GM23248 (cell line): Measurements from ENCODE around the gene THOC5. TPM values are rescaled to one million over a fixed set of nuclear protein-coding genes. Genes with fewer than 3 reads are reported as not detected.

Source experiments
- DNase-seq: peaks from one replicate; pipeline ENCODE4 v3.0.0-alpha.2; 2015
- H2AFZ ChIP-seq: fragments of 200-600 bp; sonication (generic); 2 replicates; pipeline ENCODE4 v1.6.1; 2016; ENCODE audit warnings: antibody characterized with exemption
- H3F3A ChIP-seq: fragments of 200-600 bp; sonication (generic); 2 replicates; pipeline ENCODE4 v1.6.1; 2016; ENCODE audit warnings: mild to moderate bottlenecking, antibody characterized with exemption, mixed run types; ENCODE audit not compliant: insufficient read depth
- H3K27ac ChIP-seq: fragments of 200-600 bp; sonication (generic); 2 replicates; pipeline ENCODE4 v1.5.1; 2016; ENCODE audit warnings: mild to moderate bottlenecking
- H3K27me3 ChIP-seq: fragments of 200-600 bp; sonication (generic); replicated peaks from 2 replicates; pipeline ENCODE4 v1.6.1; 2016; ENCODE audit warnings: mild to moderate bottlenecking; ENCODE audit not compliant: insufficient read depth
- H3K36me3 ChIP-seq: fragments of 200-600 bp; sonication (generic); 2 replicates; pipeline ENCODE4 v1.6.1; 2016; ENCODE audit warnings: low read depth, mild to moderate bottlenecking
- H3K4me1 ChIP-seq: fragments of 200-600 bp; sonication (generic); 2 replicates; pipeline ENCODE4 v1.6.1; 2016; ENCODE audit warnings: mild to moderate bottlenecking; ENCODE audit not compliant: insufficient read depth
- H3K4me2 ChIP-seq: fragments of 200-600 bp; sonication (generic); one replicate; pipeline ENCODE4 v1.6.1; 2016; ENCODE audit warnings: mild to moderate bottlenecking; ENCODE audit not compliant: unreplicated experiment
- H3K4me3 ChIP-seq: fragments of 200-600 bp; sonication (generic); 2 replicates; pipeline ENCODE4 v1.5.1; 2016; ENCODE audit warnings: mild to moderate bottlenecking
- H3K79me2 ChIP-seq: fragments of 200-600 bp; sonication (generic); 2 replicates; pipeline ENCODE4 v1.6.1; 2016; ENCODE audit warnings: mild to moderate bottlenecking; ENCODE audit not compliant: insufficient read depth
- H3K9ac ChIP-seq: fragments of 200-600 bp; sonication (generic); 2 replicates; pipeline ENCODE4 v1.6.1; 2016; ENCODE audit warnings: mild to moderate bottlenecking
- H3K9me2 ChIP-seq: fragments of 200-600 bp; sonication (generic); 2 replicates; pipeline ENCODE4 v1.6.1; 2016; ENCODE audit warnings: mixed run types, mild to moderate bottlenecking, moderate library complexity; ENCODE audit not compliant: insufficient read depth
- H3K9me3 ChIP-seq: fragments of 200-600 bp; sonication (generic); one replicate; pipeline ENCODE4 v1.6.1; 2017; ENCODE audit warnings: low read depth
- H4K20me1 ChIP-seq: fragments of 200-600 bp; sonication (generic); 2 replicates; pipeline ENCODE4 v1.6.0; 2016; ENCODE audit not compliant: insufficient read depth
- EZH2 ChIP-seq: fragments of 200-600 bp; sonication (generic); IDR thresholded peaks from 2 replicates; pipeline ENCODE4 v1.6.1; 2018; ENCODE audit warnings: antibody characterized with exemption, mild to moderate bottlenecking; ENCODE audit not compliant: insufficient read depth, poor library complexity, severe bottlenecking
- EZH2phosphoT487 ChIP-seq: fragments of 200-600 bp; sonication (generic); IDR thresholded peaks from 2 replicates; pipeline ENCODE4 v1.6.1; 2018; ENCODE audit warnings: antibody characterized with exemption, moderate library complexity, mild to moderate bottlenecking, low read depth; ENCODE audit not compliant: insufficient read depth
- WGBS, 2 experiments: methylation state at CpG; one replicate each; pipeline ENCODE4 v1.1.6; 2015 to 2017; ENCODE audit warnings: low lambda C conversion rate in 2 of 2, low coverage in 1 of 2; ENCODE audit errors: missing lambda C conversion rate in 2 of 2; 5-methylcytosine and 5-hydroxymethylcytosine counted together
- in situ Hi-C: fragments of 300-500 bp; cut with MboI; formaldehyde crosslinking; loops from 2 replicates; pipeline ENCODE4 v1.15.0; 2020
- polyA plus RNA-seq: library from polyadenylated mRNA; unstranded; fragments of >200 nt; fragmentation: Nextera tagmentation; extraction: Ambion mirVana; gene quantifications from 2 replicates; pipeline ENCODE4 v1.2.1, GENCODE V29; 2016
- total RNA-seq: library from RNA; depleted of rRNA; stranded (reverse); fragments of >200 nt; shearing (Covaris generic); gene quantifications from 2 replicates; pipeline ENCODE4 v1.2.3, GENCODE V29; 2014

The THOC5 gene
- total and polyA plus RNA-seq, 2 experiments from 2014 or later = 46.9 to 61.7 TPM

- Histone ChIP-seq H3K9ac (no peak overlapping the region), H3K79me2 (no peaks in the 10 kb centered on the region), H4K20me1 (no peaks in the 10 kb centered on the region), H2AFZ (no peak overlapping the region), H3K9me2 (no peaks in the 10 kb centered on the region), H3K27ac (no peak overlapping the region), H3K4me2 (no peak overlapping the region), H3K27me3 (peaks cover 22% of the 10 kb centered on the region), H3K9me3 (no peaks in the 10 kb centered on the region), H3K36me3 (no peaks in the 10 kb centered on the region), H3F3A (no peaks in the 10 kb centered on the region), H3K4me3 (no peak overlapping the region), H3K4me1 (no peaks in the 10 kb centered on the region)
- TF ChIP-seq EZH2 (no peak), EZH2phosphoT487 (no peak)
- no peak for DNase-seq
- WGBS, 2 experiments = 79 to 87% methylated on average over 3 of the region's 3 CpGs
- in situ Hi-C loops = no loop called here
These were observed 68.9 kb downstream of the THOC5 start for GRCh38 chr22:29484642-29485041.

- in situ Hi-C loops = no loop called here
- DNase-seq = no peak
- TF ChIP-seq EZH2phosphoT487 = no peak
- no peak for TF ChIP-seq EZH2
- no peaks in the 10 kb centered on the region for H4K20me1 ChIP-seq
- H3K27ac ChIP-seq = no peak overlapping the region
- no peaks in the 10 kb centered on the region for H3K79me2 ChIP-seq
- no peak overlapping the region for H2AFZ ChIP-seq
- no peak overlapping the region for H3K4me2 ChIP-seq
- no peaks in the 10 kb centered on the region for H3K9me2 ChIP-seq
- H3K4me3 ChIP-seq = no peak overlapping the region
- WGBS, 2 experiments = 91 to 94% methylated on average over 13 of the region's 13 CpGs
- H3F3A ChIP-seq = no peaks in the 10 kb centered on the region
- H3K36me3 ChIP-seq = no peaks in the 10 kb centered on the region
- H3K4me1 ChIP-seq = no peaks in the 10 kb centered on the region
- H3K9ac ChIP-seq = no peak overlapping the region
- no peaks in the 10 kb centered on the region for H3K9me3 ChIP-seq
- H3K27me3 ChIP-seq = peaks cover 34% of the 10 kb centered on the region
These were observed 70.3 kb downstream of the THOC5 start for GRCh38 chr22:29483254-29483653.

GRCh38 chr22:29482726-29483125, 70.8 kb downstream of the THOC5 start:
- TF ChIP-seq EZH2 (no peak), EZH2phosphoT487 (no peak)
- Histone ChIP-seq H3K9ac (no peak overlapping the region), H3K9me3 (no peaks in the 10 kb centered on the region), H3K27me3 (peaks cover 40% of the 10 kb centered on the region), H3F3A (no peaks in the 10 kb centered on the region), H3K36me3 (no peaks in the 10 kb centered on the region), H3K9me2 (no peaks in the 10 kb centered on the region), H3K4me2 (no peak overlapping the region), H3K4me1 (no peaks in the 10 kb centered on the region), H2AFZ (no peak overlapping the region), H3K4me3 (no peak overlapping the region), H4K20me1 (no peaks in the 10 kb centered on the region), H3K27ac (no peak overlapping the region), H3K79me2 (no peaks in the 10 kb centered on the region)
- 85 to 90% methylated on average over 7 of the region's 7 CpGs for WGBS, 2 experiments
- in situ Hi-C loops = no loop called here
- DNase-seq = no peak

GRCh38 chr22:29482253-29482652, 71.3 kb downstream of the THOC5 start:
- H3K27ac ChIP-seq = no peak overlapping the region
- H3K9ac ChIP-seq = no peak overlapping the region
- in situ Hi-C loops = no loop called here
- 69 to 70% methylated on average over 11 of the region's 11 CpGs for WGBS, 2 experiments
- H3K79me2 ChIP-seq = no peaks in the 10 kb centered on the region
- H3K9me3 ChIP-seq = no peaks in the 10 kb centered on the region
- H3F3A ChIP-seq = no peaks in the 10 kb centered on the region
- TF ChIP-seq EZH2phosphoT487 = no peak
- no peak for TF ChIP-seq EZH2
- no peaks in the 10 kb centered on the region for H4K20me1 ChIP-seq
- no peaks in the 10 kb centered on the region for H3K9me2 ChIP-seq
- H3K4me1 ChIP-seq = no peaks in the 10 kb centered on the region
- no peak overlapping the region for H2AFZ ChIP-seq
- DNase-seq = no peak
- H3K27me3 ChIP-seq = peaks cover 42% of the 10 kb centered on the region
- no peak overlapping the region for H3K4me3 ChIP-seq
- no peaks in the 10 kb centered on the region for H3K36me3 ChIP-seq
- H3K4me2 ChIP-seq = no peak overlapping the region
